Panc1 (cell line): ENCODE measurements around the gene SEC63. TPM values are rescaled to one million over a fixed set of nuclear protein-coding genes. Genes with fewer than 3 reads are reported as not detected.

Experiments
- ATAC-seq: fragments of 200-7000 bp; cut with Tn5 transposase; 2 replicates; pipeline ENCODE4 v1.9.1; 2020; ENCODE audit warnings: mild to moderate bottlenecking, moderate library complexity
- BruUV-seq: library from RNA; stranded (reverse); fragments of 400-500 nt; replicated peaks from 2 replicates; lab custom pipeline; 2021; lab: Mats Ljungman, UMichigan
- CTCF ChIA-PET: fragments of 300-600 bp; sonication (Branson Sonifier 250); formaldehyde crosslinking; loops from one replicate; lab custom pipeline; 2022; ENCODE audit warnings: antibody characterized with exemption; lab: Charles Lee
- POLR2A ChIA-PET: fragments of 300-600 bp; sonication (Branson Sonifier 250); formaldehyde crosslinking; loops from one replicate; lab custom pipeline; 2022; ENCODE audit warnings: antibody characterized with exemption; lab: Charles Lee
- DNase-seq: peaks from one replicate; pipeline ENCODE4 v3.0.0-alpha.2; 2010; ENCODE audit warnings: low read depth, low spot score
- H3K27ac ChIP-seq: 2 replicates; pipeline ENCODE4 v1.5.1; 2011; ENCODE audit warnings: mild to moderate bottlenecking, low read length, inconsistent platforms
- H3K27me3 ChIP-seq: fragments of 200-500 bp; sonication (Bioruptor generic); 2 replicates; pipeline ENCODE4 v1.6.0; 2014; ENCODE audit warnings: low read length, inconsistent platforms; ENCODE audit not compliant: control insufficient read depth, insufficient read depth
- H3K36me3 ChIP-seq: fragments of 200-500 bp; sonication (Bioruptor generic); 2 replicates; pipeline ENCODE4 v1.5.1; 2014; ENCODE audit warnings: inconsistent platforms, mild to moderate bottlenecking, low read length, moderate library complexity; ENCODE audit not compliant: control insufficient read depth, insufficient read depth
- H3K4me1 ChIP-seq: 2 replicates; pipeline ENCODE4 v1.5.1; 2011; ENCODE audit warnings: inconsistent platforms, mild to moderate bottlenecking, low read length, moderate library complexity; ENCODE audit not compliant: control insufficient read depth, insufficient read depth
- H3K4me3 ChIP-seq, 2 experiments: 2 replicates each; pipeline ENCODE4 v1.5.1; 2011 to 2012; ENCODE audit warnings: low read depth in 2 of 2, low read length in 2 of 2, mild to moderate bottlenecking in 2 of 2, inconsistent platforms in 1 of 2, moderate library complexity in 1 of 2
- H3K9me3 ChIP-seq: fragments of 200-500 bp; sonication (Bioruptor generic); 2 replicates; pipeline ENCODE4 v1.5.1; 2014; ENCODE audit warnings: low read depth, mild to moderate bottlenecking, inconsistent platforms, low read length, moderate library complexity; ENCODE audit not compliant: control insufficient read depth, insufficient read depth
- CTCF ChIP-seq: fragments of 450-650 bp; IDR thresholded peaks from 2 replicates; pipeline ENCODE4 v1.5.1; 2017; ENCODE audit warnings: mild to moderate bottlenecking
- POLR2AphosphoS5 ChIP-seq: IDR thresholded peaks from 2 replicates; pipeline ENCODE4 v1.6.1; 2012; ENCODE audit warnings: mild to moderate bottlenecking, low read depth, low read length, moderate library complexity
- REST ChIP-seq, 2 experiments: IDR thresholded peaks; 2 replicates each; pipeline ENCODE4 v1.6.1; 2011 to 2012; ENCODE audit warnings: low read depth in 2 of 2, control low read depth in 1 of 2, low read length in 1 of 2, mild to moderate bottlenecking in 1 of 2, moderate library complexity in 1 of 2; ENCODE audit not compliant: insufficient read depth in 1 of 2
- SIN3A ChIP-seq: IDR thresholded peaks from 2 replicates; pipeline ENCODE4 v1.6.1; 2012; ENCODE audit warnings: low read depth, mild to moderate bottlenecking, low read length, moderate library complexity, borderline replicate concordance; ENCODE audit not compliant: insufficient read depth
- TCF7L2 ChIP-seq: IDR thresholded peaks from 2 replicates; pipeline ENCODE4 v1.6.1; 2011; ENCODE audit warnings: mild to moderate bottlenecking, low read depth, low read length, inconsistent platforms
- in situ Hi-C: cut with HindIII; loops from 2 replicates; pipeline ENCODE4 v1.10.0; 2016; ENCODE audit warnings: low sequenced_read_pairs, low pct_unique_long_range_greater_than_20kb
- intact Hi-C: fragments of 100-400 bp; cut with micrococcal nuclease; formaldehyde crosslinking; loops from one replicate; pipeline ENCODE4 v1.10.0; 2022; ENCODE audit not compliant: unreplicated experiment
- total RNA-seq: library from RNA; stranded (reverse); gene quantifications from one replicate; pipeline ENCODE4 v1.2.1, GENCODE V29; 2021; ENCODE audit not compliant: unreplicated experiment

Gene SEC63
- total RNA-seq, 1 experiment from 2014 or later, result 172 TPM

- POLR2A ChIA-PET, result no interaction called here
- no peaks in the 10 kb centered on the region for H3K36me3 ChIP-seq
- no peak overlapping the region for H3K27ac ChIP-seq
- in situ Hi-C loops, result no loop called here
- ATAC-seq, result no peak
- intact Hi-C loops, result no loop called here
- no TSS peak for BruUV-seq
- H3K9me3 ChIP-seq, result no peaks in the 10 kb centered on the region
- CTCF ChIA-PET, result interaction anchor here (0.6 to 1.1 kb wide), 2 partner anchors 378 to 381 kb away, joined by 3 to 4 read pairs; partner anchors contain the start of gene PDSS2
- TF ChIP-seq TCF7L2 (no peak), REST (IDR thresholded peaks at IDR 0.05; ENCODE audit: insufficient read depth in 1 of 2, low read depth in 2 of 2, low read length in 1 of 2) (no peak), POLR2AphosphoS5 (no peak), SIN3A (no peak), CTCF (no peak)
- DNase-seq, result no peak
- no peaks in the 10 kb centered on the region for H3K27me3 ChIP-seq
- no peaks in the 10 kb centered on the region for H3K4me1 ChIP-seq
- H3K4me3 ChIP-seq, result no peak overlapping the region
These were observed 117.3 kb downstream of the SEC63 start for GRCh38 chr6:107840636-107841274.

GRCh38 chr6:107833136-107833535 is 124.9 kb downstream of the SEC63 start:
- H3K36me3 ChIP-seq, result no peaks in the 10 kb centered on the region
- no peak overlapping the region for H3K27ac ChIP-seq
- intact Hi-C loops (no loop called here), in situ Hi-C loops (no loop called here)
- no peaks in the 10 kb centered on the region; the same call in 1 of the 2 replicates for H3K27me3 ChIP-seq
- H3K4me1 ChIP-seq, result no peaks in the 10 kb centered on the region
- ATAC-seq (no peak), DNase-seq (no peak)
- no TSS peak for BruUV-seq
- ChIA-PET POLR2A (no interaction called here), CTCF (no interaction called here)
- H3K4me3 ChIP-seq, result no peak overlapping the region
- TF ChIP-seq CTCF (no peak), REST (IDR thresholded peaks at IDR 0.05; ENCODE audit: insufficient read depth in 1 of 2, low read depth in 2 of 2, low read length in 1 of 2) (no peak), TCF7L2 (no peak), POLR2AphosphoS5 (no peak), SIN3A (no peak)
- H3K9me3 ChIP-seq, result no peaks in the 10 kb centered on the region
